MM.1S (cell line): ENCODE data around the gene ITPRIP.

Experiments
- DNase-seq: peaks from one replicate; pipeline ENCODE4 v3.0.0-alpha.2; 2015
- H2AFZ ChIP-seq: fragments of 300-600 bp; sonication (generic); 2 replicates; pipeline ENCODE4 v1.6.0; 2016; ENCODE audit warnings: antibody characterized with exemption, low read length
- H3F3A ChIP-seq: fragments of 300-600 bp; sonication (generic); 2 replicates; pipeline ENCODE4 v1.6.1; 2016; ENCODE audit warnings: mild to moderate bottlenecking, antibody characterized with exemption, low read length, moderate library complexity, mixed read lengths; ENCODE audit not compliant: insufficient read depth
- H3K27ac ChIP-seq: fragments of 300-600 bp; sonication (generic); 2 replicates; pipeline ENCODE4 v1.5.1; 2016; ENCODE audit warnings: mild to moderate bottlenecking, low read length
- H3K27me3 ChIP-seq: fragments of 300-600 bp; sonication (generic); replicated peaks from 2 replicates; pipeline ENCODE4 v1.6.0; 2016; ENCODE audit warnings: low read length; ENCODE audit not compliant: insufficient read depth
- H3K36me3 ChIP-seq: fragments of 300-600 bp; sonication (generic); replicated peaks from 2 replicates; pipeline ENCODE4 v1.6.1; 2016; ENCODE audit warnings: mild to moderate bottlenecking, low read length, mixed read lengths; ENCODE audit not compliant: insufficient read depth
- H3K4me1 ChIP-seq: fragments of 300-600 bp; sonication (generic); 2 replicates; pipeline ENCODE4 v1.6.1; 2016; ENCODE audit warnings: low read length, mixed read lengths
- H3K4me2 ChIP-seq: fragments of 300-600 bp; sonication (generic); 2 replicates; pipeline ENCODE4 v1.6.0; 2016; ENCODE audit warnings: low read depth, low read length
- H3K4me3 ChIP-seq: fragments of 300-600 bp; sonication (generic); 2 replicates; pipeline ENCODE4 v1.5.1; 2016; ENCODE audit warnings: low read length, mixed read lengths
- H3K79me2 ChIP-seq: fragments of 300-600 bp; sonication (generic); 2 replicates; pipeline ENCODE4 v1.6.1; 2016; ENCODE audit warnings: mixed run types, low read length, mixed read lengths
- H3K9ac ChIP-seq: fragments of 300-600 bp; sonication (generic); 2 replicates; pipeline ENCODE4 v1.6.1; 2016; ENCODE audit warnings: low read length, mixed read lengths
- H3K9me2 ChIP-seq: fragments of 300-600 bp; sonication (generic); replicated peaks from 2 replicates; pipeline ENCODE4 v1.6.1; 2016; ENCODE audit warnings: mild to moderate bottlenecking, low read length, mixed read lengths; ENCODE audit not compliant: insufficient read depth
- H3K9me3 ChIP-seq: fragments of 300-600 bp; sonication (generic); replicated peaks from 2 replicates; pipeline ENCODE4 v1.6.1; 2016; ENCODE audit warnings: mild to moderate bottlenecking, low read length, mixed read lengths; ENCODE audit not compliant: insufficient read depth
- H4K20me1 ChIP-seq: fragments of 300-600 bp; sonication (generic); 2 replicates; pipeline ENCODE4 v1.6.1; 2016; ENCODE audit warnings: mild to moderate bottlenecking, low read length, moderate library complexity, mixed read lengths; ENCODE audit not compliant: insufficient read depth
- CTCF ChIP-seq: fragments of 300-600 bp; sonication (generic); IDR thresholded peaks from 2 replicates; pipeline ENCODE4 v1.5.1; 2016; ENCODE audit warnings: antibody characterized with exemption, low read length, mixed read lengths
- EZH2 ChIP-seq: fragments of 300-600 bp; sonication (generic); optimal IDR thresholded peaks from 2 replicates; pipeline ENCODE3; 2017; ENCODE audit warnings: low read depth, mild to moderate bottlenecking, antibody characterized with exemption, low read length, mixed read lengths
- EZH2phosphoT487 ChIP-seq: fragments of 300-600 bp; sonication (generic); IDR thresholded peaks from 2 replicates; pipeline ENCODE4 v1.6.1; 2018; ENCODE audit warnings: antibody characterized with exemption, low read length

ITPRIP gene

GRCh38 chr10:104318326-104318725, 19.9 kb downstream of the ITPRIP start:
- H3K4me3 ChIP-seq: no peak overlapping the region

GRCh38 chr10:104317726-104318299, 20.5 kb downstream of the ITPRIP start:
- Histone ChIP-seq H3K4me1 (peaks cover 5% of the 10 kb centered on the region; the same call in 1 of the 2 replicates), H3F3A (no peaks in the 10 kb centered on the region), H3K27ac (no peak overlapping the region), H4K20me1 (no peaks in the 10 kb centered on the region; the same call in 1 of the 2 replicates), H3K9ac (no peak overlapping the region), H3K36me3 (no peaks in the 10 kb centered on the region), H3K9me3 (no peaks in the 10 kb centered on the region), H3K4me3 (no peak overlapping the region), H2AFZ (no peak overlapping the region), H3K9me2 (no peaks in the 10 kb centered on the region), H3K27me3 (no peaks in the 10 kb centered on the region), H3K79me2 (peaks cover 50% of the 10 kb centered on the region), H3K4me2 (no peak overlapping the region)
- TF ChIP-seq CTCF (no peak), EZH2phosphoT487 (no peak), EZH2 (no peak)
- no peak for DNase-seq

More at GRCh38 chr10:104318326-104318725, 19.9 kb downstream of the ITPRIP start:
- no peaks in the 10 kb centered on the region for H3K36me3 ChIP-seq
- TF ChIP-seq CTCF: no peak
- TF ChIP-seq EZH2: no peak
- no peak for TF ChIP-seq EZH2phosphoT487
- DNase-seq: no peak
- no peak overlapping the region for H2AFZ ChIP-seq
- no peak overlapping the region for H3K4me2 ChIP-seq
- H3K27ac ChIP-seq: no peak overlapping the region
- H3K79me2 ChIP-seq: peaks cover 54% of the 10 kb centered on the region
- H3K4me1 ChIP-seq: peaks cover 7% of the 10 kb centered on the region; the same call in 1 of the 2 replicates
- H3F3A ChIP-seq: no peaks in the 10 kb centered on the region
- H3K9ac ChIP-seq: no peak overlapping the region
- H3K9me2 ChIP-seq: no peaks in the 10 kb centered on the region
- H3K27me3 ChIP-seq: no peaks in the 10 kb centered on the region
- H4K20me1 ChIP-seq: no peaks in the 10 kb centered on the region; the same call in 1 of the 2 replicates
- no peaks in the 10 kb centered on the region for H3K9me3 ChIP-seq

- no peaks in the 10 kb centered on the region for H3K4me1 ChIP-seq
- no peak overlapping the region for H2AFZ ChIP-seq
- H3K4me3 ChIP-seq: no peak overlapping the region
- H3K36me3 ChIP-seq: no peaks in the 10 kb centered on the region
- no peak for TF ChIP-seq EZH2
- TF ChIP-seq EZH2phosphoT487: no peak
- no peak for TF ChIP-seq CTCF
- H3K4me2 ChIP-seq: no peak overlapping the region
- no peaks in the 10 kb centered on the region for H3F3A ChIP-seq
- no peak for DNase-seq
- no peaks in the 10 kb centered on the region for H3K9me2 ChIP-seq
- no peak overlapping the region for H3K27ac ChIP-seq
- peaks cover 44% of the 10 kb centered on the region for H3K79me2 ChIP-seq
- no peak overlapping the region for H3K9ac ChIP-seq
- no peaks in the 10 kb centered on the region for H3K9me3 ChIP-seq
- no peaks in the 10 kb centered on the region for H3K27me3 ChIP-seq
- no peaks in the 10 kb centered on the region; the same call in 1 of the 2 replicates for H4K20me1 ChIP-seq
Measured at GRCh38 chr10:104317269-104317710, 21.0 kb downstream of the ITPRIP start.
